ENCODE data around the gene EXD3. TPM values are rescaled to one million over a fixed set of nuclear protein-coding genes. Genes with fewer than 3 reads are reported as not detected.
"Not testable (repeated sequence)": the region's sequence is repeated elsewhere in the genome, so short reads cannot be mapped to it uniquely, and the experiment has no call there.

Gene EXD3
- total RNA-seq, 2 experiments from 2014 or later: 17.9 to 18.1 TPM

GRCh38 chr9:137456061-137456863 is 33.3 kb upstream of the EXD3 start:
- Mint-ChIP-seq H3K27ac (no peak overlapping the region), H3K27me3 (no peaks in the 10 kb centered on the region), H3K4me3 (peak overlapping the region; percentile 17), H3K4me1 (peaks cover 35% of the 10 kb centered on the region), H3K36me3 (ENCODE audit: low read depth) (peaks cover 6% of the 10 kb centered on the region), H3K9me3 (no peaks in the 10 kb centered on the region)
- ChIA-PET CTCF (no interaction called here), POLR2A (interaction anchor here (1.2 to 1.5 kb wide), 2 partner anchors 11 to 33 kb away, joined by 4 to 8 read pairs; partner anchors contain the start of genes EXD3 and NOXA1)
- DNase-seq: no peak

GRCh38 chr9:137455359-137455991 is 32.5 kb upstream of the EXD3 start:
- H3K36me3 Mint-ChIP-seq (ENCODE audit: low read depth): peaks cover 6% of the 10 kb centered on the region
- POLR2A ChIA-PET: interaction anchor here (1.2 to 1.5 kb wide), 2 partner anchors 10 to 32 kb away, joined by 4 to 8 read pairs; partner anchors contain the start of genes EXD3 and NOXA1
- H3K4me1 Mint-ChIP-seq: peaks cover 27% of the 10 kb centered on the region
- no peak overlapping the region for H3K4me3 Mint-ChIP-seq
- H3K27me3 Mint-ChIP-seq: no peaks in the 10 kb centered on the region
- DNase-seq: no peak
- no peak overlapping the region for H3K27ac Mint-ChIP-seq
- no peaks in the 10 kb centered on the region for H3K9me3 Mint-ChIP-seq
- CTCF ChIA-PET: no interaction called here

- peaks cover 6% of the 10 kb centered on the region for H3K36me3 Mint-ChIP-seq (ENCODE audit: low read depth)
- peak overlapping the region; percentile 44 for H3K27ac Mint-ChIP-seq
- CTCF ChIA-PET: no interaction called here
- POLR2A ChIA-PET: interaction anchor here (1.5 kb wide), 1 partner anchor 32 kb away, joined by 8 read pairs; the partner anchor contains the start of genes EXD3 and NOXA1
- peak overlapping the region; percentile 54 for H3K4me3 Mint-ChIP-seq
- no peaks in the 10 kb centered on the region for H3K9me3 Mint-ChIP-seq
- H3K27me3 Mint-ChIP-seq: no peaks in the 10 kb centered on the region
- H3K4me1 Mint-ChIP-seq: peaks cover 29% of the 10 kb centered on the region
- DNase-seq: no peak
Observed at GRCh38 chr9:137454597-137455358, 31.8 kb upstream of the EXD3 start.

- Mint-ChIP-seq H3K4me3 (peak overlapping the region; percentile 54), H3K27ac (peak overlapping the region; percentile 44), H3K4me1 (peaks cover 27% of the 10 kb centered on the region), H3K9me3 (no peaks in the 10 kb centered on the region), H3K27me3 (no peaks in the 10 kb centered on the region), H3K36me3 (ENCODE audit: low read depth) (peaks cover 6% of the 10 kb centered on the region)
- CTCF ChIA-PET: no interaction called here
- peak; percentile 67 for DNase-seq
- POLR2A ChIA-PET: no interaction called here
Observed at GRCh38 chr9:137454145-137454596, 31.2 kb upstream of the EXD3 start.

GRCh38 chr9:137453643-137454081 is 30.7 kb upstream of the EXD3 start:
- ChIA-PET CTCF (interaction anchor here (1.0 kb wide), 1 partner anchor 10 kb away, joined by 3 read pairs; no protein-coding TSS in a partner anchor), POLR2A (no interaction called here)
- Mint-ChIP-seq H3K4me1 (peaks cover 27% of the 10 kb centered on the region), H3K36me3 (ENCODE audit: low read depth) (peaks cover 6% of the 10 kb centered on the region), H3K4me3 (no peak overlapping the region), H3K27ac (no peak overlapping the region), H3K9me3 (no peaks in the 10 kb centered on the region), H3K27me3 (no peaks in the 10 kb centered on the region)
- DNase-seq: peak; percentile 73

- Mint-ChIP-seq H3K9me3 (no peaks in the 10 kb centered on the region), H3K36me3 (ENCODE audit: low read depth) (peaks cover 6% of the 10 kb centered on the region), H3K4me3 (no peak overlapping the region), H3K27ac (no peak overlapping the region), H3K27me3 (no peaks in the 10 kb centered on the region), H3K4me1 (peaks cover 27% of the 10 kb centered on the region)
- POLR2A ChIA-PET: no interaction called here
- CTCF ChIA-PET: interaction anchor here (1.0 kb wide), 1 partner anchor 9 kb away, joined by 3 read pairs; no protein-coding TSS in a partner anchor
- no peak for DNase-seq
Observed at GRCh38 chr9:137452761-137453642, 30.0 kb upstream of the EXD3 start.

DNA sequence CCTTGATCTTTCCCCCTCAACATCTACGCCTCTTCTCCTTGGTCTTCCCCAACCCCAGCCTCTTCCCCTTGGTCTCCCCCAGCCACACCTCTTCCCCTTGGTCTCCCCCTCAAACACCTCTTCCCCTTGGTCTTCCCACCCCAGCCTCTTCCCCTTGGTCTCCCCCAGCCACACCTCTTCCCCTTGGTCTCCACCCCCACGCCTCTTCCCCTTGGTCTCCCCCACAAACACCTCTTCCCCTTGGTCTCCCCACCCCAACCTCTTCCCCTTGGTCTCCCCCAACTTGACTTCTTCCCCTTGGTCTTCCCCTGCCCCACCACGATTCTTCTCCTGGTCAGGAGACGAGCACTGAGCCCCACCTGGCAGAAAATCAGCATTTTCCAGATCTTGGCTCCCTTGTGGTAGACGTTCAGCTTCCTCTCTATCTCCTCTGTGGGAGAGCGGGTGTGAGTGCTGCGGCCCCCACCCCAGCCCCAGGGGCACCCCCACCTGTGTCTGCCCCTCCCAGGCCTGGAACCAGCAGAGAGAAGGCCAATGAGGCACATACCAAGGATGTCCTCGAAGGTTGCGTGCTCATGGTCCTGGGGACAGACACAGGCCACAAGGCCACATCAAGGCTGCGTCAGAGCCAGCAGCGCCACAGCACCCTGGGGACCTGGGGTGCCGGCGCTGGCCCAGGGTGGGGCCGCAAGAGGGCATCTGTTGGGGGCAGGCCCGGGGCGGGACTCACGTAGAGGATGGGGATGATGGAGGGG is 29.2 kb upstream of the EXD3 start:
- no peaks in the 10 kb centered on the region for H3K9me3 Mint-ChIP-seq
- H3K36me3 Mint-ChIP-seq (ENCODE audit: low read depth): peaks cover 6% of the 10 kb centered on the region
- no peak overlapping the region for H3K4me3 Mint-ChIP-seq
- CTCF ChIA-PET: interaction anchor here (1.0 kb wide), 1 partner anchor 8 kb away, joined by 3 read pairs; no protein-coding TSS in a partner anchor
- H3K4me1 Mint-ChIP-seq: peaks cover 25% of the 10 kb centered on the region
- DNase-seq: no peak
- POLR2A ChIA-PET: no interaction called here
- no peaks in the 10 kb centered on the region for H3K27me3 Mint-ChIP-seq
- H3K27ac Mint-ChIP-seq: no peak overlapping the region

DNA sequence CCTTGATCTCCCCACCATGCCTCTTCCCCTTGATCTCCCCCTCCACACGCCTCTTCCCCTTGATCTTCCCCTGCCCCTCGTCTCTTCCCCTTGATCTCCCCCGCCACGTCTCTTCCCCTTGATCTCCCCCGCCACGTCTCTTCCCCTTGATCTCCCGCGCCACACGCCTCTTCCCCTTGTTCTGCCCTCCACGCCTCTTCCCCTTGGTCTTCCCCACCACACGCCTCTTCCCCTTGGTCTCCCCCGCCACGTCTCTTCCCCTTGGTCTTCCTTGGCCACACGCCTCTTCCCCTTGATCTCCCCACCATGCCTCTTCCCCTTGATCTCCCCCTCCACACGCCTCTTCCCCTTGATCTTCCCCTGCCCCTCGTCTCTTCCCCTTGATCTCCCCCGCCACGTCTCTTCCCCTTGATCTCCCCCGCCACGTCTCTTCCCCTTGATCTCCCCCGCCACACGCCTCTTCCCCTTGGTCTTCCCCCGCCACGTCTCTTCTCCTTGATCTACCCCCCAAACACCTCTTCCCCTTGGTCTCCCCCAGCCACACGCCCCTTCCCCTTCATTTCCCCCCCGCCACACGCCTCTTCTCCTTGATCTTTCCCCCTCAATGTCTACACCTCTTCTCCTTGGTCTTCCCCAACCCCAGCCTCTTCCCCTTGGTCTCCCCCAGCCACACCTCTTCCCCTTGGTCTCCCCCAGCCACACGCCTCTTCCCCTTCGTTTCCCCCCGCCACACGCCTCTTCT is 28.5 kb upstream of the EXD3 start:
- CTCF ChIA-PET; H3K27ac Mint-ChIP-seq; DNase-seq; H3K4me3 Mint-ChIP-seq; H3K27me3 Mint-ChIP-seq; POLR2A ChIA-PET; H3K9me3 Mint-ChIP-seq; H3K36me3 Mint-ChIP-seq (ENCODE audit: low read depth): not testable (repeated sequence)
- peaks cover 21% of the 10 kb centered on the region for H3K4me1 Mint-ChIP-seq

DNA sequence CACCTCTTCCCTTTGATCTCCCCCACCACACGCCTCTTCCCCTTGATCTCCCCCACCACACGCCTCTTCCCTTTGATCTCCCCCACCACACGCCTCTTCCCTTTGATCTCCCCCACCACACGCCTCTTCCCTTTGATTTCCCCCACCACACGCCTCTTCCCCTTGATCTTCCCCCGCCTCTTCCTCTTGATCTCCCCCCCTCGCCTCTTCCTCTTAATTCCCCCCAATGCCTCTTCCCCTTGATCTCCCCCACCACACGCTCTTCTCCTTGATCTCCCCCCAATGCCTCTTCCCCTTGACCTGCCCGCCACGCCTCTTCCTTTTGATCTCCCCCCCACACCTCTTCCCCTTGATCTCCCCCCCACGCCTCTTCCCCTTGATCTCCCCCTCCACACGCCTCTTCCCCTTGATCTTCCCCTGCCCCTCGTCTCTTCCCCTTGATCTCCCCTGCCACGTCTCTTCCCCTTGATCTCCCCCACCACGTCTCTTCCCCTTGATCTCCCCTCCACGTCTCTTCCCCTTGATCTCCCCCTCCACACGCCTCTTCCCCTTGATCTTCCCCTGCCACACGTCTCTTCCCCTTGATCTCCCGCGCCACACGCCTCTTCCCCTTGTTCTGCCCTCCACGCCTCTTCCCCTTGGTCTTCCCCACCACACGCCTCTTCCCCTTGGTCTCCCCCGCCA is 27.7 kb upstream of the EXD3 start:
- H3K27me3 Mint-ChIP-seq; POLR2A ChIA-PET; H3K27ac Mint-ChIP-seq; CTCF ChIA-PET; DNase-seq; H3K36me3 Mint-ChIP-seq (ENCODE audit: low read depth); H3K9me3 Mint-ChIP-seq; H3K4me3 Mint-ChIP-seq: not testable (repeated sequence)
- H3K4me1 Mint-ChIP-seq: peaks cover 19% of the 10 kb centered on the region

DNA sequence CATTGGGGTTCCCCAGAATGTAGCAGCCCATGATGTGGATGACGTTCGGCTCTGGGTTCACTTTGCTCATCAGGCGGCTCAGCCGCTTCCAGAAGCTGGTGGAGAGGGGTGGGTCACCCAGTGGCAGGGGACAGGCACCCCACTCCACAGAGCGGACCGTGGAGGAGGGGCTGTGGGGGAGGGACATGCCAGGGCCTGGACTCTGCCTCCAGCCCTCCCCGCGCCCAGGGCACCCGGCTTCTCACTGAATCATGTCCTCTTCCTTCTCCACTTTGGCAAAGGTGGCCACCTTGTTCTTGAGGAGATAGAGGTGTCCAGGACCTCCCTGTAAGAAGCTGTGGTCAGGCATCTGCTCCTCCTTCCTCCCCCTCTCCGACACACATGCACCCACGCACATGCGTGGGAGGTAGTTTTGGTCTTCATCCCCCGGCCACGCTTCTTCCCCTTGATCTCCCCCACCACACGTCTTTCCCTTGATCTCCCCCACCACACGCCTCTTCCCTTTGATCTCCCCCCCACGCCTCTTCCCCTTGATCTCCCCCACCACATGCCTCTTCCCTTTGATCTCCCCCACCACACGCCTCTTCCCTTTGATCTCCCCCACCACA is 27.1 kb upstream of the EXD3 start:
- DNase-seq: no peak
- Mint-ChIP-seq H3K4me1 (peaks cover 24% of the 10 kb centered on the region), H3K27ac (no peak overlapping the region), H3K36me3 (ENCODE audit: low read depth) (peaks cover 3% of the 10 kb centered on the region), H3K4me3 (no peak overlapping the region), H3K9me3 (no peaks in the 10 kb centered on the region), H3K27me3 (peaks cover 1% of the 10 kb centered on the region)
- CTCF ChIA-PET: no interaction called here
- POLR2A ChIA-PET: no interaction called here
